ENCODE results near the gene ERC1.
"Not testable (repeated sequence)": the region's sequence is repeated elsewhere in the genome, so short reads cannot be mapped to it uniquely, and the experiment has no call there.

Gene ERC1

GRCh38 chr12:1338483-1339177, 347.6 kb downstream of the ERC1 start:
- Histone ChIP-seq H3K27me3 (ENCODE audit: control insufficient read depth, insufficient read depth, low read length) (no peaks in the 10 kb centered on the region), H3K27ac (ENCODE audit: low read depth, low read length) (no peak overlapping the region), H3K4me1 (ENCODE audit: control insufficient read depth, insufficient read depth, low read length) (no peaks in the 10 kb centered on the region), H3K9ac (ENCODE audit: low read length) (no peak overlapping the region), H3K4me3 (ENCODE audit: low read depth, low read length) (no peak overlapping the region), H3K36me3 (ENCODE audit: control insufficient read depth, insufficient read depth, low read length) (no peaks in the 10 kb centered on the region), H3K9me3 (ENCODE audit: control insufficient read depth, insufficient read depth, low read depth, low read length) (no peaks in the 10 kb centered on the region; the same call in 1 of the 2 replicates)

GRCh38 chr12:1339178-1339541, 348.1 kb downstream of the ERC1 start:
- not testable (repeated sequence) for H3K4me3 ChIP-seq (ENCODE audit: low read depth, low read length); H3K27ac ChIP-seq (ENCODE audit: low read depth, low read length); H3K9ac ChIP-seq (ENCODE audit: low read length); H3K27me3 ChIP-seq (ENCODE audit: control insufficient read depth, insufficient read depth, low read length); H3K4me1 ChIP-seq (ENCODE audit: control insufficient read depth, insufficient read depth, low read length); H3K36me3 ChIP-seq (ENCODE audit: control insufficient read depth, insufficient read depth, low read length); H3K9me3 ChIP-seq (ENCODE audit: control insufficient read depth, insufficient read depth, low read depth, low read length)

- H3K4me3 ChIP-seq (ENCODE audit: low read depth, low read length): no peak overlapping the region
- H3K27me3 ChIP-seq (ENCODE audit: control insufficient read depth, insufficient read depth, low read length): no peaks in the 10 kb centered on the region
- no peak overlapping the region for H3K9ac ChIP-seq (ENCODE audit: low read length)
- no peaks in the 10 kb centered on the region for H3K4me1 ChIP-seq (ENCODE audit: control insufficient read depth, insufficient read depth, low read length)
- H3K9me3 ChIP-seq (ENCODE audit: control insufficient read depth, insufficient read depth, low read depth, low read length): no peaks in the 10 kb centered on the region; the same call in 1 of the 2 replicates
- H3K27ac ChIP-seq (ENCODE audit: low read depth, low read length): no peak overlapping the region
- no peaks in the 10 kb centered on the region for H3K36me3 ChIP-seq (ENCODE audit: control insufficient read depth, insufficient read depth, low read length)
Observed at GRCh38 chr12:1339618-1340319, 348.7 kb downstream of the ERC1 start.

- not testable (repeated sequence) for H3K4me1 ChIP-seq (ENCODE audit: control insufficient read depth, insufficient read depth, low read length); H3K27me3 ChIP-seq (ENCODE audit: control insufficient read depth, insufficient read depth, low read length); H3K36me3 ChIP-seq (ENCODE audit: control insufficient read depth, insufficient read depth, low read length); H3K4me3 ChIP-seq (ENCODE audit: low read depth, low read length); H3K9ac ChIP-seq (ENCODE audit: low read length); H3K27ac ChIP-seq (ENCODE audit: low read depth, low read length); H3K9me3 ChIP-seq (ENCODE audit: control insufficient read depth, insufficient read depth, low read depth, low read length)
Observed at GRCh38 chr12:1341270-1341669, 350.2 kb downstream of the ERC1 start.

- Histone ChIP-seq H3K9ac (ENCODE audit: low read length) (no peak overlapping the region), H3K36me3 (ENCODE audit: control insufficient read depth, insufficient read depth, low read length) (no peaks in the 10 kb centered on the region), H3K4me1 (ENCODE audit: control insufficient read depth, insufficient read depth, low read length) (no peaks in the 10 kb centered on the region), H3K27ac (ENCODE audit: low read depth, low read length) (no peak overlapping the region), H3K4me3 (ENCODE audit: low read depth, low read length) (no peak overlapping the region), H3K9me3 (ENCODE audit: control insufficient read depth, insufficient read depth, low read depth, low read length) (no peaks in the 10 kb centered on the region), H3K27me3 (ENCODE audit: control insufficient read depth, insufficient read depth, low read length) (no peaks in the 10 kb centered on the region)
Observed at GRCh38 chr12:1343422-1343821, 352.4 kb downstream of the ERC1 start.

- H3K4me1 ChIP-seq (ENCODE audit: control insufficient read depth, insufficient read depth, low read length): no peaks in the 10 kb centered on the region
- H3K27me3 ChIP-seq (ENCODE audit: control insufficient read depth, insufficient read depth, low read length): no peaks in the 10 kb centered on the region
- H3K27ac ChIP-seq (ENCODE audit: low read depth, low read length): no peak overlapping the region
- no peak overlapping the region for H3K9ac ChIP-seq (ENCODE audit: low read length)
- H3K4me3 ChIP-seq (ENCODE audit: low read depth, low read length): no peak overlapping the region
- H3K36me3 ChIP-seq (ENCODE audit: control insufficient read depth, insufficient read depth, low read length): no peaks in the 10 kb centered on the region
- H3K9me3 ChIP-seq (ENCODE audit: control insufficient read depth, insufficient read depth, low read depth, low read length): no peaks in the 10 kb centered on the region
Observed at GRCh38 chr12:1344245-1344644, 353.2 kb downstream of the ERC1 start.

- no peaks in the 10 kb centered on the region for H3K4me1 ChIP-seq (ENCODE audit: control insufficient read depth, insufficient read depth, low read length)
Observed at GRCh38 chr12:1346126-1346525, 355.1 kb downstream of the ERC1 start.

GRCh38 chr12:1347294-1347693, 356.3 kb downstream of the ERC1 start:
- no peak overlapping the region for H3K27ac ChIP-seq (ENCODE audit: low read depth, low read length)

More at GRCh38 chr12:1346126-1346525, 355.1 kb downstream of the ERC1 start:
- H3K9me3 ChIP-seq (ENCODE audit: control insufficient read depth, insufficient read depth, low read depth, low read length): no peaks in the 10 kb centered on the region
- H3K4me3 ChIP-seq (ENCODE audit: low read depth, low read length): no peak overlapping the region
- no peaks in the 10 kb centered on the region for H3K27me3 ChIP-seq (ENCODE audit: control insufficient read depth, insufficient read depth, low read length)
- no peaks in the 10 kb centered on the region for H3K36me3 ChIP-seq (ENCODE audit: control insufficient read depth, insufficient read depth, low read length)
- no peak overlapping the region for H3K9ac ChIP-seq (ENCODE audit: low read length)
- H3K27ac ChIP-seq (ENCODE audit: low read depth, low read length): no peak overlapping the region

GRCh38 chr12:1348606-1349005, 357.6 kb downstream of the ERC1 start:
- Histone ChIP-seq H3K27me3 (ENCODE audit: control insufficient read depth, insufficient read depth, low read length) (no peaks in the 10 kb centered on the region), H3K9me3 (ENCODE audit: control insufficient read depth, insufficient read depth, low read depth, low read length) (no peaks in the 10 kb centered on the region), H3K27ac (ENCODE audit: low read depth, low read length) (no peak overlapping the region), H3K9ac (ENCODE audit: low read length) (no peak overlapping the region), H3K4me3 (ENCODE audit: low read depth, low read length) (no peak overlapping the region), H3K36me3 (ENCODE audit: control insufficient read depth, insufficient read depth, low read length) (no peaks in the 10 kb centered on the region), H3K4me1 (ENCODE audit: control insufficient read depth, insufficient read depth, low read length) (no peaks in the 10 kb centered on the region)

More at GRCh38 chr12:1347294-1347693, 356.3 kb downstream of the ERC1 start:
- H3K9ac ChIP-seq (ENCODE audit: low read length): no peak overlapping the region
- H3K4me1 ChIP-seq (ENCODE audit: control insufficient read depth, insufficient read depth, low read length): no peaks in the 10 kb centered on the region
- no peaks in the 10 kb centered on the region for H3K9me3 ChIP-seq (ENCODE audit: control insufficient read depth, insufficient read depth, low read depth, low read length)
- no peaks in the 10 kb centered on the region for H3K36me3 ChIP-seq (ENCODE audit: control insufficient read depth, insufficient read depth, low read length)
- H3K4me3 ChIP-seq (ENCODE audit: low read depth, low read length): no peak overlapping the region
- H3K27me3 ChIP-seq (ENCODE audit: control insufficient read depth, insufficient read depth, low read length): no peaks in the 10 kb centered on the region

- no peak overlapping the region for H3K9ac ChIP-seq (ENCODE audit: low read length)
- no peaks in the 10 kb centered on the region for H3K36me3 ChIP-seq (ENCODE audit: control insufficient read depth, insufficient read depth, low read length)
- no peaks in the 10 kb centered on the region for H3K27me3 ChIP-seq (ENCODE audit: control insufficient read depth, insufficient read depth, low read length)
- H3K27ac ChIP-seq (ENCODE audit: low read depth, low read length): no peak overlapping the region
- 0 out of 2 replicates have a peak, but pooled peaks cover under 1% of the 10 kb centered on the region for H3K4me1 ChIP-seq (ENCODE audit: control insufficient read depth, insufficient read depth, low read length)
- H3K9me3 ChIP-seq (ENCODE audit: control insufficient read depth, insufficient read depth, low read depth, low read length): no peaks in the 10 kb centered on the region
- no peak overlapping the region for H3K4me3 ChIP-seq (ENCODE audit: low read depth, low read length)
Observed at GRCh38 chr12:1350055-1350933, 359.3 kb downstream of the ERC1 start.

GRCh38 chr12:1350934-1351240, 359.9 kb downstream of the ERC1 start:
- Histone ChIP-seq H3K4me3 (ENCODE audit: low read depth, low read length) (no peak overlapping the region), H3K9ac (ENCODE audit: low read length) (no peak overlapping the region), H3K27me3 (ENCODE audit: control insufficient read depth, insufficient read depth, low read length) (no peaks in the 10 kb centered on the region), H3K9me3 (ENCODE audit: control insufficient read depth, insufficient read depth, low read depth, low read length) (no peaks in the 10 kb centered on the region), H3K36me3 (ENCODE audit: control insufficient read depth, insufficient read depth, low read length) (no peaks in the 10 kb centered on the region), H3K27ac (ENCODE audit: low read depth, low read length) (no peak overlapping the region), H3K4me1 (ENCODE audit: control insufficient read depth, insufficient read depth, low read length) (0 out of 2 replicates have a peak, but pooled peaks cover 5% of the 10 kb centered on the region)

Measured in HUES6 (cell line).